Posterior cingulate gyrus (tissue), 11 donors: ENCODE measurements around the gene CPN1.
"Not testable (repeated sequence)": the region's sequence is repeated elsewhere in the genome, so short reads cannot be mapped to it uniquely, and the experiment has no call there.

Source experiments
- DNase-seq, 10 donors: peaks; one replicate each; pipeline versions ENCODE4 v3.0.0 to v3.0.0-alpha.2; 2020 to 2021; ENCODE audit warnings: mixed read lengths in 3 of 10
- intact Hi-C: fragments of 100-400 bp; cut with DNase I; formaldehyde crosslinking; loops from one replicate; pipeline ENCODE4 v1.15.1; 2023

Gene CPN1

DNA sequence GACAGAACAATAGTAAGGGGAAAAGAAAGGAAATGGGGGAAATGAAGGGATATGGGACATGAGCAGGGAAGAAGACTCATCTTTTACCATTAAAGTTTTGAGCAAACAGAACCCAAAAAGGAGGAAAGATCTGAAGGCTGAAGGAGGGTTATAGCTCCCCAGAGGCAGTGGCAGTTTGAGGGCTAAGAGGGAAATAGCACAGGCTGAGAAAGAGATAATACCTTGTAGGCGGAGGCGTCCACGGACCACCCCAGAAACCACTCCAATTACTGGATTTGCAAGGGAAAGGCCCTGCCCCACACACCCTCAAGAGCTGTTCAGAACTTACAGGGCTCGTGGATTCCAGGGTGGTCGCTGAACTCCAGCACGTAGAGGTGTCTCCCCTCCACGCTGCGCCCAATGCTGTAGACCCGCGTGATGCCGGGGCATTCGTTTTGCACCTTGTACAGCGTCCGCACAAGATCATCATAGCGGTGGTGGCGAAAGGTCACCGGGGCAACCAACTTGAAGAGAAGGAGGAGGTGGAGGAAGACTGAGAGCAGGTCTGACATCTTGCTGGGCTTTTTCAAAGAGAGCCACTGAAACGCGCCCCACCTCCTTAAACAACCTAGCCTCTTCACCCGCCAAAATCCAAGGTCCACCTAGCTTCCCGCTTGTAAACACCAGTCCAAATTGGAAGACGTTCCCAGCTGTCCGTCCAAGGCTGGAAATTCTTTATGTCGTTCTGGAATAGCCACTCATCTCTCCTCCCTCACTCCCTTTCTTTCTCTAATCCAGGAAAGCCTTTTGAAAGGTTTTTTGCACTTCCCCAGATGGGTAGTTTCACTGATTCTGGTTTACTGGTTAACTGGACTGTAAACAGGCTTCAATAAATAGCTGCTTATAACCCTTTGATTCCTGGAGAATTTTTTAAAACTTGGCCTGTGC, at the start of gene CPN1:
Gene CPN1 (minus strand): TSS at position 795 of the 927 bp plus-strand sequence. CDS start 244 bp downstream, at position 551.
- DNase-seq = no peak

DNA sequence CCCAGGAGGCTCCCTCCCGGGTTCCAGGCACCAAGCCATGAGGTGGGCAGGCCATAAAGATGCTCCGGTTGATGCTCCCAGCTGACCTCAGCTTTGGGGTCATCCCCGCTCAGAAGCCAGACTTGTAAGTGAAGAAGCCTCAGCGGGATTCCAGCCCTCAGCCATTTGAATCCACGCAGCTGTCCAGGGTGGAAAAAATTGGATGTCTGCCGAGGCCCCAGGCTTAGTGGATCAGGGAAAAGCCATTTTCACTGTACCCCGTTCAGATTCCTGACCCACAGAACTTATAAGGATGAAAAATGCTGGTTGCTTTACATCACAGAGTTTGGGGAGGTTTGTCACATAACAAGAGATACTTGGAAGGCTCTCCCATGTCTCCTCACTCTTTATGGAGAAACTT, 49.2 kb upstream of the CPN1 start:
- intact Hi-C loops = no loop called here
- DNase-seq = no peak

More for the DNA sequence above, at the start of gene CPN1:
- intact Hi-C loops = no loop called here

GRCh38 chr10:100129424-100129823, 47.8 kb upstream of the CPN1 start:
- DNase-seq = no peak
- intact Hi-C loops = no loop called here

GRCh38 chr10:100128951-100129350, 47.3 kb upstream of the CPN1 start:
- intact Hi-C loops = no loop called here
- DNase-seq = no peak

DNA sequence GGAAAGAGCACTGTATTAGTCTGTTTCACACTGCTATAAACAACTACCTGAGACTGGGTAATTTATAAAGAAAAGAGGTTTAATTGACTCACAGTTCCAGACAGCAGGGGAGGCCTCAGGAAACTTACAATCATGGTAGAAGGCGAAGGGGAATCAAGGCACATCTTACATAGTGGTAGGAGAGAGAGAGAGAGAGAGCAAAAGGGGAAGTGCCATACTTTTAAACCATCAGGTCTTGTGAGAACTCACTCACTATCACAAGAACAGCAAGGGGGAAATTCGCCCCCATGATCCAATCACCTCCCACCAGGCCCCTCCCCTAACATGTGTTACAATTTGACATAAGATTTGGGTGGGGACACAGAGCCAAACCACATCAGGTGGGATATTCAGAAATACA, 43.7 kb upstream of the CPN1 start:
- DNase-seq, intact Hi-C loops: not testable (repeated sequence)

- DNase-seq = no peak
- intact Hi-C loops = no loop called here
Observed at GRCh38 chr10:100124097-100124496, 42.4 kb upstream of the CPN1 start.

- no peak for DNase-seq
- intact Hi-C loops = no loop called here
Observed at GRCh38 chr10:100122780-100123179, 41.1 kb upstream of the CPN1 start.

- no peak for DNase-seq
- intact Hi-C loops = no loop called here
Observed at GRCh38 chr10:100120550-100120949, 38.9 kb upstream of the CPN1 start.

DNA sequence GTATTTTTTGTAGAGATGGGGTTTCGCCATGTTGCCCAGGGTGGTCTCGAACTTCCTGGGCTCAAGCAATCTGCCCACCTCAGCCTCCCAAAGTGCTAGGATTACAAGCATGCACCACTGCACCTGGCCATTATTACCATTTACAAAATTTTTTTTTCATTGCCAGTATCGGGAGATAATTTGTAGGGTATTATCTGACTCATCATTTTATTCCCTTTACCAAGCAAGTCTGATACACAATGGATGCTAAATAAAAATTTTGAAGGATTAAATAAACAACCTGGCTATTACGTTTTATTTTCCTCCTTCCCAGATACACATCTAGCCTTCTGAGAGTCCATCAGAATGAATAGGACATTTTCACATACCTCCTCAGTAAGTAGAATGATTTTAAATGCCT, 38.1 kb upstream of the CPN1 start:
- intact Hi-C loops = no loop called here
- DNase-seq = no peak

DNA sequence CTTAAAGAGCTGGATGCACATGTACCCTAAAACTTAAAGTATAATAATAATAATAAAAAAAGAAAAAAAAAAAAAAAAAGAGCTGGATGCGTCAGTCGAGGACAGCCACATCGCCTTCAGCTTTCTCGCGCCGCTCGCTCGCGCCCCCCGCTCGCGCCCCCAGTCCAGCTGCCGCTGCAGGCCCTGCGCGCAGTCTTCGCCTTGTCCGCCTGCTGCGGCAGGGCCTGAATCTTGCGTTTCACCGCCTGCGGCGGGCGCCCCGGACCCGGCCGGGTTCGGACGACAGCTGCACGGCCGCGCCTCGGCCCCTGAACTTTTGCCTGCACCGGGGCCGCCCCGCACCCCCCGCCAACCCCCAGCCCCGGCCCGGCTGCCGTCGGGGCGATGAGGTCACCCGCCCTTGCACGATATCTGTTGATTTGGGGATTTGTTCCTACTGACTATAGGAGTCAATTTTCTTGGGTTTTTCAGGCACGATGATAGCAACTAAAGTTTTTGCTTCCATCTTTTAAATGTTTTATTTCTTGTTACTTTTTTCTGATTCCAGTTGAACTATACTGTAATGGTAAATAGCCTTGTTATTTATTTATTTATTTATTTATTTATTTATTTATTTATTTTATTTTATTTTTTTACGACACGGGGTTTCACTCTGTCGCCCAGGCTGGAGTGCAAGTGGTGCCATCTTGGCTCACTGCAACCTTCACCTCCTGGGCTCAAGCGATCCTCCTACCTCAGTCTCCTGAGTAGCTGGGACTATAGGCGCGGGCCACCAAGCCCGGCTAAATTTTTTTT, 33.5 kb upstream of the CPN1 start:
- intact Hi-C loops = no loop called here
- DNase-seq = peak in 1 of 10 donors; percentile 61

GRCh38 chr10:100114460-100114859, 32.8 kb upstream of the CPN1 start:
- intact Hi-C loops = no loop called here
- DNase-seq = no peak

- no peak for DNase-seq
- intact Hi-C loops = no loop called here
Observed at GRCh38 chr10:100109670-100110069, 28.0 kb upstream of the CPN1 start.

GRCh38 chr10:100106865-100107264, 25.2 kb upstream of the CPN1 start:
- intact Hi-C loops = no loop called here

GRCh38 chr10:100104300-100104699, 22.6 kb upstream of the CPN1 start:
- no peak for DNase-seq
- intact Hi-C loops = no loop called here

More at GRCh38 chr10:100106865-100107264, 25.2 kb upstream of the CPN1 start:
- peak in 1 of 10 donors; percentile 20 for DNase-seq

DNA sequence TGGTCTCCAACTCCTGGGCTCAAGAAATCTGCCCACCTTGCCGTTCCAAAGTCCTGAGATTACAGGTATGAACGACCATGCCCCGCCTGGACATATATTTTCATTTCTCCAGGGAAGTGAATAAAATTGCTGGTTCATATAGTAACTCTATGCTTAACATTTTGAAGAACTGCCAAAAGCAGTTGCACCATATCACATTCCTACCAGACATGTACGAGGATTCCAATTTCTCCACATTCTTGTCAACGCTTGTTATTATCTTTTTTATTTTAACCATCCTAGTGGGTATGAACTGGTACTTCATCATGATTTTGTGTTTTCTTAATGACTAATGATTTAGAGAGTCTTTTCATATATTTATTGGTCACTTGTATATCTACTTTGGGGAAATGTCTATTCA, 21.9 kb upstream of the CPN1 start:
- no peak for DNase-seq
- intact Hi-C loops = no loop called here

- DNase-seq = no peak
- intact Hi-C loops = no loop called here
Observed at GRCh38 chr10:100101192-100102076, 19.8 kb upstream of the CPN1 start.

DNA sequence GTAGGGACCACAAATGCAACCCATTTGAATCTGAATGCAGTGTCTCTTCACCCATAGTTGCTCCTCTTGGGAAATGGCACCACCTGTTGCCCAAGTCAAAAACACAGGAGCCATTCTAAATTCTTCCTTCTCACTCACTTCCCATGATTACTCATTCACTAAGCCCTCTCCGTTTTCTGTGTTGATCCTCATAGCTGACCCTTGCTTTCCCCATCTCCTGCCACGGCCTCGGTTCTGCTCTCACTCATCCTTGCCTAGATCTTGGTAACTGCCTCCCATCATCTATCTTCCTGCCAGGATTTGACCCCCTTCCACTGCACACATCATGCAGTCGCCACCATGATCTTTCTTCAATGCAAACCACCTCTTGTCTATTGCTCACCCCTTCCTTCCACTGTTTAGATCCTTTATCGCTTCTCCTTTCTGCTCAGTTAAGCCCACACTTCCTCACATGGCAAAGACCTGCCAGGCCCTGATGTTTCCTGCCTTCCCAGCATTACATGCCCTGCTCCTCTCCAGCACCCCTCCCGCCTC, 19.0 kb upstream of the CPN1 start:
- intact Hi-C loops = no loop called here
- DNase-seq = no peak

DNA sequence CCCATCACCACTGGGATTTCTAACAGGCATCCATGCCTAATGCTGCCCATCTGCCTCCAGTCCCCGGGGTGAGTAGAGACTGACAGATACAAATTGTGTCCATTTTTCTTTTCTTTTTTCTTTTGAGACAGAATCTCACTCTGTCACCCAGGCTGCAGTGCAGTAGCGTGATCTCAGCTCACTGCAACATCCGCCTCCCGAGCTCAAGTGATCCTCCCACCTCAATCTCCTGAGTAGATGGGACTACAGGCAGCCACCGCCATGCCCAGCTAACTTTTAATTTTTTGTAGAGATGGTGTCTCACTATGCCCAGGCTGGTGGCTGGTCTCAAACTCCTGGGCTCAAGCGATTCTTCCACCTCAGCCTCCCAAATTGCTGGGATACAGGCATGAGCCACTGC, 7.6 kb upstream of the CPN1 start:
- DNase-seq = no peak
- intact Hi-C loops = no loop called here

GRCh38 chr10:100086708-100087107, 5.0 kb upstream of the CPN1 start:
- intact Hi-C loops, DNase-seq: not testable (repeated sequence)

DNA sequence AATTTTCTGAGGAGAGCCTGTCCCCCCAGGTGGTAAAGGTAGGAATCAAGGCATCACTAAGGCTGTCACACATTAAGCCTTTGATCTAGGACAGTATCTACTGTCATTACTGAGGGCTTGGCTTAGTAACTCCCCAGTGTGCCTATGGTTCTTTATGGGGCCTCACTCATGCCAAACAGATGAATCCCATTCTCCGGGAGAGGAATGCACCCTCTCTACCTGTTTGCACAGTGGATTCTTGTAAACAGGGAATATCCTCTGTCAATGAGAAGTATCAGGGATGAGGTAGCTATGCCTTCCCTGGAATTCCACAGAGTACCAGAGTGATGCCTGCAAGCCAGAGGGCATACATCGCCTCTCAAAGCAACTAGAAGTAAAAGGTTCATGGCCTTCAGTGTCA, 3.9 kb upstream of the CPN1 start:
- DNase-seq = no peak

More for the DNA sequence above, 3.9 kb upstream of the CPN1 start:
- intact Hi-C loops = no loop called here
